GM21528 (cell line): ENCODE results near the gene ANKFY1.
"Not testable (repeated sequence)": the region's sequence is repeated elsewhere in the genome, so short reads cannot be mapped to it uniquely, and the experiment has no call there.

Experiments
- ATAC-seq: cut with Tn5 transposase; IDR thresholded peaks from one replicate; pipeline ENCODE4 v1.9.1; 2021; ENCODE audit warnings: mild to moderate bottlenecking, moderate library complexity; ENCODE audit not compliant: unreplicated experiment, low FRiP score

The ANKFY1 gene

DNA sequence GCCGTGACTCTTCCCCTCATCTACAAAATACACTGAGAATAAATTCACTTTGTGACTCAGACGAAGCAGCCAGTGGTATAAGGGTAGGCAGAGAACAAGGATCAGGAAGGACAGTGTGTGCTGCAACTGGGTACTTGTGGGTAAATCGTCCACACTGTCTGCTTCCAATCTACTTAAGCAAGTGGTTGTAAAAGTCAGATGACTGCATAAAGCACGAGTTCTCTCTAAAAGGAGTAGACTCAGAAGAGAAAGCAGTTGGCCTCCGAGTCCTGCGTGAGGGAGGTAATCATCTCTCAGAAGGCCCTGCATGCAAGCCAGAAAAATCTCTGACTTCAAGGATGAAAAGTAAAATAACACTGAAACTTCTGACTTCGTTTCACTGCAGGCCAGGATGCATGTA is 43.1 kb downstream of the ANKFY1 start:
- no peak for ATAC-seq

DNA sequence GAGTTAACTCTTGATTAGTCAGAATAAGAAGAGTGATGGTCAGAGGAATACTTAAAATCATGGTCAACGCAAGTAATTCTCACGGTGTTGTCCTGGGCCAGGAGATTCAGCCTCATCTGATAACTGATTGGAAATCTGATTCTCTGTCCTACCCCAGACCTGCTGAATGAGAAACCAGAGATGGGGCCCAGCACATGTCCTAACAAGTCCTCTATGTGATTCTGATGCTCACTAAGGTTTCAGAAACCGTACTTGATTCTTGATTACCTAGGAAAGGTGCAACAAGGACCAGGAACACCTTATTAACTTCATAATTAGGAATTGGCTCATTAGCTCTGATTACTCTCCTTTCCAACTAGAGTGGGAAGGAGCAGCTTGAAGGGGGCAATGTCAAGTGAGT is 44.5 kb downstream of the ANKFY1 start:
- no peak for ATAC-seq

DNA sequence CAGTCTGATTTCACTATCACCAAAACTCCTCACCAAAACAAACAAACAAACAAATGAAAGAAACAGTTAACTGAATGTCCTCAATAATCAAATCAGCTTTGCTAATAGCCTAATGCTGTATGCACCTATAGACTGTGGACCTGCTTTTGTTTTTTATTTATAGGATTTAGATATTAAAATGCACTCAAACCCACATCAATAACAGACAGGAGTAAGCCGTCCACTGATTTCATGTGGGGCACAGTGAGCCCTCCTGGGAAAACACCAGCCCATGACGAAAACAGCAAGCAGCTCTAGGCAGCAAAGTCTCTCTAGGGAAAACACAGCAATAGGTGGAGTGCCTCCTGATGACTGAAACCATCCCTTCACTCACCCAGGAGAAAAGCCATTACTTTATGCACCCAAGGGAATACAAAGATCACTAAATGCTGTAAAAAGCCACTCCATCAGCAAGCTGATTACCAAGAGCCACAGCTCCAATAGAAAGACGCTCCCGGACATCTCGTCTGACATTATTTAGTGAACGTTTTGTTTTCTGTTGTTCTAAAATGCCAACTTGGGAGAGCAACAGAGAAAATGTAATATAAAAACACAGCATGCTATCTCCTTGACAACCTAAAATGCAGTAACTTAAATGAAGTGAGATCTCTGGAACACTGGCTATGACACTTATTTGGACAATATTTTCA is 47.8 kb downstream of the ANKFY1 start:
- ATAC-seq: no peak

DNA sequence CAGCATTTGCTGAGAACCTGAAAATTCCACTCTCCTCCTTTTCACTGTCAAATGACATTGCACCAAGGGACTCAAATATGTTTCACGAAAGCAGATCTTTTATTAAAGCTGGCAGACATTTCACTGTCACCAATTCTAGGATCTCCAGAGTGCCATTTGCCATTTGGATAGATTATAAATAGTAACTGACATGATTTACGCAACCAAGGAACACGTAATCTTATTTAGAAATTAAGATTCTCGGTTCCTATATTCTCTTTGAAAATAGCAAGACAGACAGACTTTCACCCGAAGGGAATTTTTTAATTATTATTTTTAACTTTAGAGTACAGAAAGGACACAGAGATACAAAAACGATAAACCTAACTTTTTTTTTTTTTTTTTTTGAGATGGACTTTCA is 49.6 kb downstream of the ANKFY1 start:
- no peak for ATAC-seq

DNA sequence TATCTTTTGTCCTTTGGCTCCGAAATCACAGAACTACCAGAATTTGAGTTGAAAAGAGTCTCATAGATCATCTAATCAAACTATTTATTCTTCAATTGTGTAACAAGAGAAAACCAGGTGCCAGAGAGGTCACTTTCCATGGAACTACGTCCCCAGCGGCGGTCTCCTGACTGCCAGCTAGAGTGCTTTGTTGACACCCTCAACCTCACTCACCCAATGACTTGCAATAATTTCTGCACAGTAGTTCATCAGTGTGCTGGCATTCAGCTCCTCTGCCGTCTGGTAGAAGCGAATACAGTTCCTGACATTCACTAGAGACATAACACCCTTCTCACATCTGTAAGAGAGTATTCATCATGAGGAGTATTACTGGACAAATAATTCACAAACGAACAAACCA is 54.2 kb downstream of the ANKFY1 start:
- no peak for ATAC-seq

DNA sequence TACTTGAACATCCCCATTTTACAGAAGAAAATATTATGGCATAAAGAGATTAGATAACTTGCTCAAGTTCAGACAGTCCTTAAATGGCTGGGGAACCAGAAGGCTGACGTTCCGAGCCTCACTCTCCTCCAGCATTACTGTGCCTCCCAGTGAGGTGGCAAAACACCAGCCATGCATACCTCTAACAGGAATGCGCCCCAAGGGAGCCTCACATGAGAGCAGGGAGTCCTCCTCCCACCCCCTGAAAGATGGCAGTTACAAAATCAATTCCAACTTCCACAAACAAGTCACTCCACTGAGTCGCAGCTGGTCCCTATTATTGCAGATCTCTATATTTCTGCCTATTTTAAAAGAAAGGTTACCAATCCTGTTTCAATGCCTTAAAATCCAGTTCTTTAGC is 55.5 kb downstream of the ANKFY1 start:
- ATAC-seq: no peak

DNA sequence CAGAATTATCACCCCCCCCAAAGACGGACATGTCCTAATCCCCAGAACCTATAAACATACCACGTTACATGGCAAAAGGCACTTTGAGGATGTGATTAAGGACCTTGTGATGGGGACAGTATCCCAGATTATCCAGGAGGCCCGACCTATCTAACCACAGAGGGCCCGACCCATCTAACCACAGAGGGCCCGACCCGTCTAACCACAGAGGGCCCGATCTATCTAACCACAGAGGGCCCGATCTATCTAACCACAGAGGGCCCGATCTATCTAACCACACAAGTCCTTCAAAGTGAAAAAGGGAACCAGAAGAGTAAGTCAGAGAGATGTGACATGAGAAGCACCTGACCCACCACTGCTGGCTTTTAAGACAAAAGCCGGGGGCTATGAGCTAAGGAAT is 56.8 kb downstream of the ANKFY1 start:
- no peak for ATAC-seq

DNA sequence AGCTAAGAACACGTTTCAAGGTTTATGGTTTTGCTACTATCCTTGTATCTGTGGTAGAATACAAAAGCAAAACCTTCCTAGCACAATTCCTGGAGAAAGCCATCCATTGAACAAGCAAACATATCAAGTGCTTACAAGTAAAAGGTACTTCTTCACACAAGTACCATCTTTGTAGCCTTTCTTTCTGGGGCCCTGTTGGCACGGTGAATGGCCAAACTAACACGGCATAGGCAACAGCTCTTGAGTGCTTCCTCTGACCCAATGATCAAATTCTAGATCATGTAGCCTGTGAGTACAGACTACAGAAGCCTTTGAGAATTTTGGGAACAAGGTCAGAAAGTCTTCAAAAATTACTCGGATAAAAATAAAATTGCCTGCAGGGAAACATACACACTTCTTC is 57.9 kb downstream of the ANKFY1 start:
- no peak for ATAC-seq

DNA sequence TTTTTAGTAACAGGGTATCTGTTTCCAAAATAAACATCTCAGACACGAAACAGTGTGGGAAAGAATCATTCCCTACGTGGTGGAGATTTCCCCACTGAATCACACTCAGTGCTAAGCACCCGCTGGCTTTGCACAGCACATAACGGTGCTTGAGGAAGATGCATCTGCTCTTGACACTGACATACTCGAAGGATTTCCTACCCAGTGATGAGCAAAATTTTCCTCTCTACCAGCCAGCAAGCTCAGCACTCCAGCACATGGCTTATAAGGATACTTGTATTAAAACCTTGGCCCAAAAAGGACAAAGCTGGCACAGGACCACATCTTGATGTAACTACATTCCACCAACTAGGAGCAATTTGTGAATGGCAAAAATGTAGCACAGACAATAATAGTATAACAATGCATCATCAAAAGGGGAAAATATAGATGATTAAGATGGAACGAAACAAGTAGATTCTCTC is 59.0 kb downstream of the ANKFY1 start:
- ATAC-seq: no peak

DNA sequence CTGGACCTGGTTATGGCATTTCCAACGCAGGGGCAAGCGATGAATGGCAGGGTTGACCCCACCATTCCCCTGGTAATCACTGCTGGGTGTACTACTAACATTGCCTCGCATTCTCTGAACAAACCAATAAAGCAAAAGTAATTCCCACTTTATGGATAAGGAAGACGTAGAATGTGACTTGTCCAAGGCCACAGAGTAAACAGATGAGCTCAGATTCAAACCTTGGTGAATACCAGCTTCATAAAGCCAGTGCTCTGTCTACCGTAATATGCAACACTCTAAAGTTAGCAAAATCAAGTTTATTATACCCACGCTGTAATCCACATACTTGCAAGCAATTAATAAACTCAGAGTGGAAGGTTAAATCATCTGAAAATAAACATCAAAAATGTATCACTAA is 59.6 kb downstream of the ANKFY1 start:
- ATAC-seq: no peak

DNA sequence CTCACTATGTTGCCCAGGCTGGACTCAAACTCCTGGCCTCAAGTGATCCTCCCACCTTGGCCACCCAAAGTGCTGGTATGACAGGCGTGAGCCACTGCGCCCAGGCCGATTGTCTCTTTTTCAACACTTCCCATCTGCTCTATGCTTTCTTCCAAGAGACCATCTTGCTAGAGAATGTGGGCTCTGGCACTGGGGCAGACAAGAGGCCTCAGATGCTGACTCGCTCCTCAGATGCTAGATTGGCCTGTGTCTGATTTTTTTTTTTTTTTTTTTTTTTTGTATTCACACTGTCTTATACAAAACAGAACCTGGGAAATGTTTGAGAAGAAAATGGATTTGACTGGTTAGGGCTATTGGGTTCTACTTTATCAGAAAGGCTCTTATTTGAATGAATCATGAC is 62.6 kb downstream of the ANKFY1 start:
- no peak for ATAC-seq

DNA sequence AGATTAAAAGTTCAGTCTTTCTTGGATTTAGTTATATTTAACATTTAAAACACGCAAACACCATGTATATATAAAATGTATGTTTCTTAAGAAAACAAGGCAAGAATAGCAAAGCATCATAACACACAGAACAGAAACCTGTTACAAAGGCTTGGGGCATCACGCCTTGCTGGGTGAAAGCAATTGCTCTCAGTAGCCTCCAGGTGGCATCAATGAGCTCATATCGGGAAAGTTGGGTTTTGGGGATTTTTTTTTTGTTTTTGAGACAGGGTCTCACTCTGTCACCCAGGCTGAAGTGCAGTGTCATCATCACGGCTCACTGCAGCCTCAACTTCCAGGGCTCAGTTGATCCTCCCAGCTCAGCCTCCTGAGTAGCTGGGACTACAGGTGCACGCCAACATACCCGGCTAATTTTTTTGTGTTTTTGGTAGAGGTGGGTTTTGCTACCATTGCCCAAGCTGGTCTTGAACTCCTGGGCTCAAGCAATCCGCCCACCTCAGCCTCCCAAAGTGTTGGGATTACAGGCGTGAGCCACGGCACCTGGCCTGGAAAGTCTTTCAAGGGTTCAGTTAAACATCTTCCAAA is 63.9 kb downstream of the ANKFY1 start:
- no peak for ATAC-seq

DNA sequence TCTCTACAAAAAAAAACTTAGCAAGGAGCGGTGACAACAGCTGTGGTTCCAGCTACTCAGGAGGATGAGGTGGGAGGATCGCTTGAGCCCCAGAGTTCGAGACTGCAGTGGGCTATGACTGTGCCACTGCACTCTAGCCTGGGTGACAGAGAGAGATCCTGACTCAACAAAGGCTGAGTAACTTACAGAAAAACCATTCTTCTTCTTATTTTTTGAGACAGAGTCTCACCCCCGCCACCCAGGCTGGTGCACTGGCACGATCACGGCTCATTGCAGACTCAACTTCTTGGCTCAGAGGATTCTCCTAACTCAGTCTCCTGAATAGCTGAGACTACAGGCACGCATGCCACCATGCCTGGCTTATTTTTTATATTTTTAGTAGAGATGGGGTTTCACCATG is 64.8 kb downstream of the ANKFY1 start:
- no peak for ATAC-seq

DNA sequence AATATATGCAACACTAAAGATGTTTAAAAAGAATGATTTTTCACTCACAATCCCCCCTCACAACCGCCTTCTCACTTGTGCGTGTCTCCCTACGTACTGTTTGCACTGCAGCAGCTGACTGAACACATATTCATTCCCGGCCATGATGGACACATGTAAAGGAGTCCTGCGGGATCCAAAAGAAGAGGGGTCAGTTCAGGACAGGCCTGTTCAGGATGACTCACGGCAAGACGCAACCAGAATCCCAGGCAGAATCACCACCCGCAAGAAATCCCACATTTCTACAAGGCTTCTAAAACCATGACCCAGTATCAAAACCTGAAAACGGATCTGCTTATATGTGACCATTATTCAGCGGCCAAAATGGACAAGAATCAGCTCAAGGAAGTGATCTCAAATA is 68.5 kb downstream of the ANKFY1 start:
- ATAC-seq: no peak

DNA sequence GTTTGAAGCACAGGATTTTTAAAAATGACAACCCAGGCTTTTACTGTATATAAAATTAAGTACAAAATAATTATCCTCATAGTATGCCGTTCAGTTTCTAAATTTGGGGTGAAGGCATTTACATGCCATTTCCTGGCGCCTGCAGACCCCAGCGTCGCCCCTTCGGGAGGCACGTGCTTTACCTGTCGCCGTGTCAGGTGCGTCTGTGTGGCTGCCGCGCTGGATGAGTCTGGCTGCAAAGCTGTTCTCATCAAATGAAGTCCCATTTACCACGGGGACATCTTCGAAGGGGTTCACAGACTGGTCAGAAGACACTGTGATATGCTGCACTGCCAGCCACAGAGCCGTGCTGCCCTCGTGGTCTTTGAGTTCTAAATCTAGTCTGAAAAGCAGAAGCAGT is 69.0 kb downstream of the ANKFY1 start:
- no peak for ATAC-seq

DNA sequence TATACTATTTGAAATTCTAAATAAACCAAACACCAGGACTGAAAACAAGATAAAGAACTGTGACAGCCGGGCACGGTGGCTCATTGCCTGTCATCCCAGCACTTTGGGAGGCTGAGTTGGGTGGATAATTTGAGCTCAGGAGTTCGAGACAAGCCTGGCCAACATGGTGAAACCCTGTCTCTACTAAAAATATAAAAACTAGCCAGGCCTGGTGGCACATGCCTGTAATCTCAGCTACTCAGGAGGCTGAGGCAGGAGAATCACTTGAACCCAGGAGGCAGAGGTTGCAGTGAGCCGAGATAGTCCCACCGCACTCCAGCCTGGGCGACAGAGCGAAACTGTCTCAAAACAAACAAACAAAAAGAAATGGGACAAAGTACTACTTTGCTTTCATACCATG is 73.0 kb downstream of the ANKFY1 start:
- not testable (repeated sequence) for ATAC-seq

DNA sequence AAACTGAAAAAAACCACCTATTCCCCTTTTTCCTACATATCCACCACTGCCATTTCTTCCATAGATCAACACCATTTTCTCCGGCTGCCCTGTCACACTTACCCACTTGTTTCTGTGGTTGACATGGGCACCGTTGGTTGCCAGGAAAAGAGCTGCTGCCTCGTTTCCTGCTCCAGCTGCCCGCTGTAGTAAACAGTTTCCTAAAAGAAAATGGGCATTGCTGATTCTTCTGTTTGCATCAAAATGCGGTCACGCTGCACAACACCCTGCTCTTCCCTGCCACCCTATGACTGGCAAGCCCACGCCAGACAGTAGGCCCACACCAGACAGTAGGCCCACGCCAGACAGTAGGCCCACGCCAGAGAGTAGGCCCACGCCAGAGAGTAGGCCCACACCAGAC is 74.5 kb downstream of the ANKFY1 start:
- no peak for ATAC-seq

DNA sequence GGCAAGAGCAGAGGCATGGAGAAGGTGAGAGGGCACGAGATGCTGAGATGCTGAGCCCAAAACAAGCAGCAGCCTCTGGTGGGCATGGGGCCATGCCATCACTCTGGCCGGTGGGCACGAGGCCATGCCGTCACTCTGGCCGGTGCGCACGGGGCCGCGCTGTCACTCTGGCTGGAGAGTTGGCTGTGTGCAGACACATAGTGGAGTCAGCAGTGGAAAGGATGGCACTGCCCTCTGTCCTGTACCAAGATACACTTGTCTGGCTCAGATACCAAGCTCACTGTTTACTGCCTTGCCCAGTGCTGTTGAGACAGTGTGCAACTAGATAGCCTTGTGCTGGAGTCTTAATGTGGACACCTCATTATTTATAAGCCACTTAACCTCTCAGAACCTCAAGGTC is 75.7 kb downstream of the ANKFY1 start:
- ATAC-seq: no peak

DNA sequence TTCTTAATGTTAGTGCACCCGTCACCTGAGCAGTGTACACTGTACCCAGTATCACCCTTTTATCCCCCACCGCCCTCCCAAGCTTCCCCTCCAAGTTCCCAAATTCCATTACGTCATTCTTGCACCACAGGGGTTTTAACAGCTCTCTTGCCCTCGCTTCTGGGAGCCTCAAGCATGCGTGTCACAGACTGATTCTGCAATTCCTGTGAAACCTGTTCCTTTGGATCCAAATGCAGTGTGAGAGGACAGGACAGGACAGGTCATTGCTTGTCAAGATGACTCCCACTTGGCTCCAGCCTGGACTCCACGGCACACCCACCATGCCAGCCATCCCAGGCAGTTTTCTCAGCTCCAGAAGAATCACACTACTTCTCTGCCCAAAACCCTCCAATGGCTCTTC is 76.7 kb downstream of the ANKFY1 start:
- ATAC-seq: no peak

DNA sequence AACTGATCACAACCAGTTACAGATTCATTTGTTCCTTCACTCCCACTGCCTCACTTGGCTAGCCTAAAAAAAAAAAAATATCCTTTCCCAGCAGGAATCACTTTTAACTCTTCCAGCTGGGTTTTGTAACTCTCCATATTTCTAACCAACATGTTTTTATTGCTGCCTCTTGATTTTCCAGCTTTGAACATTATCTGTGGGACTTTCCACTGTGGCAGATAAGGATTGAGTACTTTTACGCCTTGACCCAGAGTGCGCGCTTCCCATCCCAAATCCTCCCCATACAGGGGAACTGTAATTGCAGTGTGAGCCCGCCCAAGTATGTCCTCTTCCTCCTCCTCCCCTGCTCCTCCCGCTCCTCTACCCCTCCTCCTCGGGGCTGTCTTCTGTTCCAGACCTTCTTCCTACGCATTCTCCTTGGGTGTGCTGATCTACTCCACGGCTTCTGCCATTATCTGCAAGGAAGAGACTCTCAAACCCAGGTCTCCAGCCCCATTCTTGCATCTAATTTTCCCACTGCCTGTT is 77.4 kb downstream of the ANKFY1 start:
- ATAC-seq: no peak

DNA sequence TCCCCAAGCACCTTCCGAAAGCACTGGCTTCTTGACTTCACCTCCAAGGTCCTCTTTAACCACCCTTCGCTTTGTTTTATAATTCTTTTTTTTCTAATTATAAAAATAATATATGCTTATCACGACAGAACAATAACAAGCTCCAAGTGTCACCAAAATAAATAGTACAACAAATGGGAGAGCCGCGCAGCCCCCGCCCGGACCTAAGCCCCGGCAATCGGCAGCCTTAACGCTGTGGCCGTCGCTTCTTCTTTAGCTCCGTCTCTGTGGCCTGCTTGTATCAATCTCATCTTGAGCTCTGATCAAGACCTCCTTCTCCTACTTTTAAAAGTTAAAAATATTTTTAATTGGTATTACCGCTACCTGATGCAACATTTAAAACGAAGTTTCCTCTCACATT is 78.1 kb downstream of the ANKFY1 start:
- no peak for ATAC-seq

DNA sequence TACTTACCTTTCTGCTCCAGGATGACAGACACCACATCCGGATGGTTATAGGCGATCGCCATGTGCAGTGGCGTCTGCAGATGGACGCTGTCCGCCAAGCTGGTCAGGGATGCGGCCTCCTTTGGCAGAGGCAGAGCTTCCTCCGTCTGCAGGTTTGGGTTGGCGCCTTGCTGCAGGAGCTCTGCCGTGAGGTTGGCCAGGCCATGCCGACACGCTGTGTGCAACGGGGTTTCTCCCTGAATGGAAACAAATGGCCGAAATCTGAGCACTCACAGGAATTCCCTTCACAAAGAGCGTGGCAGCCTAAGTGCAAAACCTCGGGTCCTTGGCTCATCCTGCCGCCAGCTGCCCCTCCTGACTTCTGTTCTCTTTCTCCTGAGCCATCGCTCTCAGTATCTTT is 79.0 kb downstream of the ANKFY1 start:
- ATAC-seq: no peak
